Hepatocyte (in vitro differentiated cells): ENCODE measurements around the gene HTR4.

Experiments used
- EZH2 ChIP-seq: fragments of 200-600 bp; sonication (generic); IDR thresholded peaks from 2 replicates; pipeline ENCODE4 v1.6.1; 2016; ENCODE audit warnings: antibody characterized with exemption, mild to moderate bottlenecking, borderline replicate concordance
- TF ChIP-seq, protein P1 (sequence below): fragments of 200-600 bp; sonication (generic); IDR thresholded peaks from 2 replicates; pipeline ENCODE4 v1.5.1; 2016; ENCODE audit warnings: antibody characterized with exemption, mild to moderate bottlenecking; ENCODE audit not compliant: poor library complexity

DNA sequence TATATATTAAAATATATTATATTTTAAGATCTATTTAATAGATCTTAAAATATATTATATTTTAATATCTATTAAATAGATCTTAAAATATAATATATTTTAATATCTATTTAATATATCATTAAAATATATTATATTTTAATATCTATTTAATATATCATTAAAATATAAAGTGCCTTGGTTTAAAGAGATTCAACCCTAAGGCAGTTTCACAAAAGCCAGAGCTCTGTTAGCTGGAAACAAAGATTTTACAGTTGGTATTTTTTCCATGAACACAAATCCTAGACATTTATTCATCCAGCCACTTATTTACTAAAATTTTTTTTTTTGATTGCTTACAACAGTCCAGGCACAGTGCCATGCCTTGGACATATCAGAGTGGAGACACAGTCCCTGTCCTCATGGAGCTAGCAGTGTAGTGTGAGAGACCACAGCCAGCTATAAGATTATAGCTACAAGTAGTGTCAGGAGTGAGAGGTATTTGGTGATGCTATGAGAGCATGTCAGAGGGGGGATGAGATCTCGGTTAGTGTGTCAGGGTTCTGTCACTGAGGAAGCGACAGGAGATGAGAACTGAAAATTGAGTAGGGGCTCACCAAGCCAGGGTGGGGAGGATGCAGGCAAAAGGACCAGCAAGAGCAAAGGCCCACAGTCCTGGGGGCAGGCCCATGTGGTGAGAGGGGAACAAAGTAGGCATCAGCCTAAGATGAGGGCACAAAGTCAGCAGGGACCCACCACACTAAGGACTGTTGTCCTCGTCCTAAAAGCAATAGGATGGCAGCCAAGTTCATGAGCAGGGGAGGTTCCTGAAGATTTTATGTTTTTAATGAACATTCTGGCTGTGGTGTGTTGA lies 196.1 kb downstream of the HTR4 start:
- TF ChIP-seq, protein P1, sequence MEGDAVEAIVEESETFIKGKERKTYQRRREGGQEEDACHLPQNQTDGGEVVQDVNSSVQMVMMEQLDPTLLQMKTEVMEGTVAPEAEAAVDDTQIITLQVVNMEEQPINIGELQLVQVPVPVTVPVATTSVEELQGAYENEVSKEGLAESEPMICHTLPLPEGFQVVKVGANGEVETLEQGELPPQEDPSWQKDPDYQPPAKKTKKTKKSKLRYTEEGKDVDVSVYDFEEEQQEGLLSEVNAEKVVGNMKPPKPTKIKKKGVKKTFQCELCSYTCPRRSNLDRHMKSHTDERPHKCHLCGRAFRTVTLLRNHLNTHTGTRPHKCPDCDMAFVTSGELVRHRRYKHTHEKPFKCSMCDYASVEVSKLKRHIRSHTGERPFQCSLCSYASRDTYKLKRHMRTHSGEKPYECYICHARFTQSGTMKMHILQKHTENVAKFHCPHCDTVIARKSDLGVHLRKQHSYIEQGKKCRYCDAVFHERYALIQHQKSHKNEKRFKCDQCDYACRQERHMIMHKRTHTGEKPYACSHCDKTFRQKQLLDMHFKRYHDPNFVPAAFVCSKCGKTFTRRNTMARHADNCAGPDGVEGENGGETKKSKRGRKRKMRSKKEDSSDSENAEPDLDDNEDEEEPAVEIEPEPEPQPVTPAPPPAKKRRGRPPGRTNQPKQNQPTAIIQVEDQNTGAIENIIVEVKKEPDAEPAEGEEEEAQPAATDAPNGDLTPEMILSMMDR, result no peak
- no peak for TF ChIP-seq EZH2
